GM18508 (cell line): ENCODE results near the gene PDXP.
"Not testable (repeated sequence)": the region's sequence is repeated elsewhere in the genome, so short reads cannot be mapped to it uniquely, and the experiment has no call there.

Experiments
- ATAC-seq: cut with Tn5 transposase; IDR thresholded peaks from one replicate; pipeline ENCODE4 v1.9.1; 2021; ENCODE audit warnings: moderate number of reproducible peaks; ENCODE audit not compliant: insufficient read depth, unreplicated experiment

The PDXP gene, protein sequence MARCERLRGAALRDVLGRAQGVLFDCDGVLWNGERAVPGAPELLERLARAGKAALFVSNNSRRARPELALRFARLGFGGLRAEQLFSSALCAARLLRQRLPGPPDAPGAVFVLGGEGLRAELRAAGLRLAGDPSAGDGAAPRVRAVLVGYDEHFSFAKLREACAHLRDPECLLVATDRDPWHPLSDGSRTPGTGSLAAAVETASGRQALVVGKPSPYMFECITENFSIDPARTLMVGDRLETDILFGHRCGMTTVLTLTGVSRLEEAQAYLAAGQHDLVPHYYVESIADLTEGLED

DNA sequence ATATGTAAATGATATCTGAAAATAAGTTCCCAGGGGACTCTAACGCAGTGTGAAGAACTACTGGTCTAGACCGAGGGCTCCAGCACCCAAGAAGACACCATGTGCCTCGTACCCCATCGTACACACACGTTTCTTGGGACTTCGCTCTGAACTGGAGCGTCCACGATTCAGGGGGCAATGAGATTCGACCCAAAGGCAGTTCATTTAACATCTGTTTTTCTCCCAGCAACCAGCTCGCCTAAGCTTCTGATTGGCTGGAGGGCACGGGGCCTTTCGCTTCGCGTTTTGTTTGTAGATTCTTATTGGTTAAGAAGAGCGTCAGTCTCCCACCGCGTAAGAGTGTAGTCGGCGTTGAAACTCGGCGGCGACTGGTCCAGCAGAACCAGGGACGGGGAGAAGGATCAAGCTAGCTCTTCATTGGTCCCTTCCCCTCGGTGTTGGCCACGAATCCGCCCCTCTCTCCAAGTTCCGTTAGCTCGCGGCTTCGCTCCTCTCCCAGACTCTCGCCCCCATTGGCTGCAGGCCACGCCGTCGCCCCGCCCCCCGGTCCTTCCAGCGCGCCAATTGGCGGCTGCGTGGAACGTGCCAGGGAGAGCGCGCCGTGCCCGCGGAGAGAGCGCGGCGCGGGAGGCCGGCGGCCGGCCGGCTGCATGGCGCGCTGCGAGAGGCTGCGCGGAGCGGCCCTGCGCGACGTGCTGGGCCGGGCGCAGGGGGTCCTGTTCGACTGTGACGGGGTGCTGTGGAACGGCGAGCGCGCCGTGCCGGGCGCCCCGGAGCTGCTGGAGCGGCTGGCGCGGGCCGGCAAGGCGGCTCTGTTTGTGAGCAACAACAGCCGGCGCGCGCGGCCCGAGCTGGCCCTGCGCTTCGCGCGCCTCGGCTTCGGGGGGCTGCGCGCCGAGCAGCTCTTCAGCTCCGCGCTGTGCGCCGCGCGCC lies at the start of gene PDXP:
Gene PDXP (plus strand): TSS at position 591 of the 933 bp plus-strand sequence. CDS start 60 bp downstream, at position 651.
- ATAC-seq: peak; percentile 71

DNA sequence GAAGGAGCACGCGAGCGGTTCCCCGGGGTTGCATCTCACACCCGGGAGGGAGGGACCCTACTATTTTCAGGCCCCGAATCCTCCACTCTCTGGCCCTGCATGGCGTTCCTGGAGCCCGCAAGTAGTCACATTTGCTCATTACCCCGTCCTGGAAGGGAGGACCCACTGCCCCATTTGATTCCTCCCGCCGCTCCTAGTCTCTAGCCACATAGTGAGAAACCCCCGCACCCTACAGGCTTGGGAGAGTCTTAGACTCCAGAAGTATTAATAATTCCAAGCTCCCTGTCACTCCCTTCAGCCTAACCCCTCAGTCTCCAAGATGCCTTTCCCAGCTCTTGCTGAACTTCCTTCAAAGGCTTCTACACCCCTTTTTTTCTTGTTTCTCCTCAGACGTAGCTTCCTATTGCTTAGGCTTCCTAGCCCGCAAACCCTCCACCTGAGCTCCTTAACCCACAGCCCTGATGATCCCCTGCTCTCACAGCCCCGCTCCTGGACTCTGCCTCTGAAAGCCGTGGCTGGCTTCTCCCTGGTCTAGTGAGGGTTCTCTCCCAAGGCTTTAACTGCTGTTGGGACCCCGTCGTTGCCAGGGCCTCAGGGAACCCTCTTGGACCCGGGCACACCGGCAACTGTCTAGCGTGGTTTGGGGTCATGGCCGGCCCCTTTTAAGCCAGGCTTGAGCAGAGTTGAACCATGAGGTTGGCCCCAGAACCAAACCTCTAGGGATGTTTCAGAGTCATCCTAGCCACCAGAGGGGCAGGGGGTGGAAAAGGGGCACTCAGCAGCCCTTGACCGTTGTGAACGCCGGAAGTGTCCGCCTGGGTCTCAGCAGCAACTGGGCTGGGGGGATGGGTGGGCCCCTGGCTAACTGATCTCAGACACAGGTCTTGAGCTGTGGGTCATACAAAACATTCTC lies 49.0 kb upstream of the PDXP start:
- ATAC-seq: no peak

DNA sequence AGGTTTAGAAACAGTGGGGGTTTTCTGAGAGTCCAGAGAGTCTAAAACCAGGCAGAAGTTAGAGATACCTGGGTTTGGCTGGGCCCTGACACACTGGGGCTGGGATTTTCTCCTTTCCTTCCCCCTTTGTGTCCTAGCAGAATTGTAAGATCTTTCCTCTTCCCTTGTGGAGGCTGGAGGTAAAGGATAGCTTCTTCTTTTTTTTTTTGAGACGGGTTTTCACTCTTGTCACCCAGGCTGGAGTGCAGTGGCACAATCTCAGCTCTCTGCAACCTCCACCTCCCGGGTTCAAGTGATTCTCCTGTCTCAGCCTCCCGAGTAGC lies 48.4 kb upstream of the PDXP start:
- ATAC-seq: not testable (repeated sequence)

DNA sequence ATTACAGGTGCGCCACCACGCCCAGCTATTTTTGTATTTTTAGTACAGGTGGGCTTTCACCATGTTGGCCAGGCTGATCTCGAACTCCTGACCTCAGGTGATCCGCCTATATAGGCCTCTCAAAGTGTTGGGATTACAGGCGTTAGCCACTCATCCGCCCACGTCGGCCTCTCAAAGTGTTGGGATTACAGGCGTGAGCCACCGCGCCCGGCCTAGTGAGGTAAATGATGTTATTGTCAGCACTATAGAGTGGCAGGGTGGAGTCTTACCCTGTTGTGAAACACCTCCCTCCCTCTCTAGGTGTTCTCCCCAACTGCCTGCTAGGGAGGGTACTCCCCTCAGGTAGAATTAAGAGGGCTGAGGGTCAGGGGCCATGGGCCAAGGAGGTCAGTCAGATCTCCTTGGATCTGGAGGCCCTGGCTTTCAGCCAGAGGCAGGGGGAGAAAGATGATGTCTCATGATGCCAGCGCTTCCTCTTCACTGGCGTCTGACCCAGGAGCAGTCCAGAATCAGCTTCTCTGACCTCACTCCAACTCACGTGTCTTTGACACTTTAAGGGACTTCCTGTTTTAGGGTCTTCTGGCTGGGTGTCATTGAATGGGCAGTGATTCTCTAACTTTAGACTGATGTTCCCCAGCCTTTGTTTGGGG lies 47.9 kb upstream of the PDXP start:
- ATAC-seq: no peak

DNA sequence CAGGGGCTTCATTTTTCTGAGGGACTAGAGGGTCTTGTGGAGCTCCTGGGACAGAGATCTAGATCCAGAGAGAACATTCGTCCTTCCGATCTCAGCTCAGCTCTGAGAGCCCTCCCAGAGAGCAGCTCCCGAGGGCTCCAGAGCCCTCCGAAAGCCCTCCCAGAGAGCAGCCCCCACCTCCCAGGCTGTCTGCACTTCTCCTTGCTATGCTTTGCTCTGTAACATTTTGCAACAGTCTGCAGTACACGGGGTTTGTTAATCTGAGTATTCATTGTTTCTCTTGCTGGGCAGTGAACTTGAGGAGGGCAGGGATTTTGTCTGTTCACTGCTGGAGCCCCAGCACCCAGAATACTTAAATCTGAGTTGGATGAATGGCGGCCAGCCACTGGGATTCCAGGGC lies 47.3 kb upstream of the PDXP start:
- no peak for ATAC-seq

DNA sequence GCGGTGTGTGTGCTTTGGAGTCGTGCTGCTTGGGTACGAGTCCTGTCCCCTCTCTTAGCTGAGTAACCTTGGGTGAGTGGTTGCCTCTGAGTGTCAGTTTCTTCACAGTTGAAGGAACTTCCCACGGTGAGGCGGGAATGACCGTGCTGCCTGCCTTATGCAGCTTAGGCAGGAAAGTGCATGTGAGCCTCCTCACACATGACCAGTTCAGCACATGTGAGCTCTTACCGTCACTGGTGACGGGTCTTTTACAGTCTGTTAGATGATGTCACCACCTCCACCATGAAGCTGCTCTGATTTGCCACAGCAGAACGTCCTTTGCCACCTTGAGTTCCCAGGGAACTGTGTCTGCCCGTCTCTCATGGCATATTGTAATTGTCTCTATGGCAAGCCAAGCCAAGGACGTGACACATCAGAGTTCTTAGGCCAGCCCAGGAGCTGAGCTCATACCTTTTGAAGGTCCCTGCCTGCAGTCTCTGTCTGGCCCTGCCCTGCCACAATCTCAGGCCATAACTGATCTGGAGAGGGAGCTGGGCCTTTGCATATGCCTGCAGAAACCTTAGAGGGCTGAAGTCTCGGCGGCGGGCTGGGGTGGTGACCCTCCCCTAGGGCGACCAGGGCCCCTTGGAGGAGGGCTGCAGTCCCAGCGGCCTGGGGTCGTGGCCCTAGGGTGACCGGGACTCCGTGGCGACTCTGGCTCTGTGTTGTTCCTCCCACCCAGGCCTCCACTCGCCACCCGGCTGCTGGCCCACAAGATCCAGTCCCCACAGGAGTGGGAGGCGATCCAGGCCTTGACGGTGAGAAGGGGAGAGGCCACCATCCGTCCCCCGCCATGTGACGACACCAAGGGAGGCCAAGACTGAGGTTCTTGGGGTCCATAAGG lies 42.1 kb upstream of the PDXP start:
- ATAC-seq: no peak

DNA sequence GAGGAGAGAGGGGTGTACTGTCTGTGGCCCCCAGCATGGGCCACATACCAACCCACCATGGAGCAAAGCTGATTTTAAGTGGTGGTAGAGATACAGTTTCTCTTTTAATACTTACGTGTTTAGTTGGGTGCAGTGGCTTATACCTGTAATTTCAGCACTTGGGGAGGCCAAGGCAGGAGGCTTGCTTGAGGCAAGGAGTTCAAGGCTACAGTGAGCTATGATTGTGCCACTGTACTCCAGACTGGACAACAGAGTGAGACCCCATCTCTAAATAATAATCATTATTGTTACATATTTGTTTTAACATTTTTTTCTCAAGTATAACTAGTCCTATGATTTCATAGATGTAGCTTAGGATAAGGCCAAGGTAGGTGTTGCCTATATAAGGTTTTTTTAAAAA lies 41.1 kb upstream of the PDXP start:
- ATAC-seq: no peak

DNA sequence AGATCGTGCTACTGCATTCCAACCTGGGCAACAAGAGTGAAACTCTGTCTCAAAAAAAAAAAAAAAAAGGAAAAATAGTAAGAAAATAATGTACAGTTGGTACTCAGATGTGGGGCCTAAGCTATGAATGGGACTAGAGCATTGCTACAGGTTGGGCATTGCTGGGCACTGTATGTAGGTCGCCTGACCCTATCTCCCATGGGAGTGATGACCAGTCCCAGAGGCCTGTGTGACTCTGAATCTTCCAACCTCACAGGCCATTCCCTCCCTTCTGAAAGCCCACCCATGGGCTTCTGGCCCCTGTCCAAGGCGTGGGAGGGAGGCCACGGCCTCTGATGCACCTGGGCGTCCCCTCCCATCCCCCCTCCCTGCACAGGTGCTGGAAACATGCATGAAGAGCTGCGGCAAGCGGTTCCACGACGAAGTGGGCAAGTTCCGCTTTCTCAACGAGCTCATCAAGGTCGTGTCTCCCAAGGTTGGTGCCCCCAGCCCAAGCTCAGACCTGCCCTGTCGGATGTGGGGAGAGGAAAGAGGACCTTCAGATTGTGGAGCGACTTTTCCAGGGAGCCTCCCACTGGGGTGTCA lies 40.4 kb upstream of the PDXP start:
- ATAC-seq: no peak

DNA sequence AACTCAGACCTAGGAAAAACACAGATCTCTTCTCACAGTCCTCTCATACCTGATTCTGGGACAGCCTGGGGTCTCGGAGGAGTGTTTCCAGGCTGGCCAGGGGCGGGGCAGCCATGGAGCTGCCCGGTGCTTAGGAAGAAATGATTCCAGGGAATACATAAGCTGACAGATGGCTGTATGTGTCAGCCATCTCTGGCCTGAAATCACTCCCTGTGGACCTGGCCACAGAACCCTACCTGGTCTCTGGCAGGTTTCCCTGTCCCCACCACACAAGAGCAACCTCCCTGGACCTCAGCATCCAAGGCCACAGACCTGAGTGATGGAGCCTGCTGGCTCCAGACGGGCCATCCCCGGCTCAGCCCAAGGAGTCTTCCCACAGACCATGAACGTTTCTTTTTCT lies 39.8 kb upstream of the PDXP start:
- no peak for ATAC-seq

DNA sequence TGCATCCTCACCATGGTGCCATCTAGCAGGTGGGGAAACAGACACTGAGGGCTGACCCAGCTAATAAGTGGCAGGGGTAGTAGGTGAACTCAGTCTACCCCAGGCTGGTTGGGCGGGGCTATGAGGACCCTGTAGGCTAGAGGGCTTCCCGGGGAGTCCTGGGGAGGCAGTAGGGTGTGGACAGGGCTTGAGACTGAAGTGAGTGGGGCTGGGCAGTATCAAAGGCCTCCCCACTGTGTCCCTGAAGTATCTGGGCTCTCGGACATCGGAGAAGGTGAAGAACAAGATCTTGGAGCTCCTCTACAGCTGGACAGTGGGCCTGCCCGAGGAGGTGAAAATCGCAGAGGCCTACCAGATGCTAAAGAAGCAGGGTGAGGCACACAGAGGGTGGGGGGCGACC lies 38.5 kb upstream of the PDXP start:
- no peak for ATAC-seq

DNA sequence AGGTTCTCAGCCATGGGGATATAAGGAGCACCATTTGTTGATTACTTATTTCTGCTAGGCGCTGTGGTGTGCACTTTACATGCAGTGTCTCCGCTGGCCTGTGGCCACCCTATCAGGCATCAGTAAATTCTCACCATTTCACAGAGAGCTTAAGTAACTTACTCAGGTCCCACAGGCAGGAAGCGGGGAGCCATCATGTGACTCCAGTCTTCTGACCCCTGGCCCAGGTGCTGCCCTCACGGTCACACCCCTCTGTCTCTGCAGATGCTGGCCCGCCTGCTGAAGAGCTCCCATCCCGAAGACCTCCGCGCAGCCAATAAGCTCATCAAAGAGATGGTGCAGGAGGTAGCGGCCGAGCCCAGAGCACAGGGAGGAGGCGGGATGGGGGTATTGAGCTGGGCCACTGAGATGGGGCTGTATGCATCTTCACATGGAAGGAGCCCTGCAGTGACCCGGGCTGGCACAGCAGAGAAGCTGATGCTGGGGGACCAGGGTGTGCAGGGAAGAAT lies 37.1 kb upstream of the PDXP start:
- ATAC-seq: no peak

DNA sequence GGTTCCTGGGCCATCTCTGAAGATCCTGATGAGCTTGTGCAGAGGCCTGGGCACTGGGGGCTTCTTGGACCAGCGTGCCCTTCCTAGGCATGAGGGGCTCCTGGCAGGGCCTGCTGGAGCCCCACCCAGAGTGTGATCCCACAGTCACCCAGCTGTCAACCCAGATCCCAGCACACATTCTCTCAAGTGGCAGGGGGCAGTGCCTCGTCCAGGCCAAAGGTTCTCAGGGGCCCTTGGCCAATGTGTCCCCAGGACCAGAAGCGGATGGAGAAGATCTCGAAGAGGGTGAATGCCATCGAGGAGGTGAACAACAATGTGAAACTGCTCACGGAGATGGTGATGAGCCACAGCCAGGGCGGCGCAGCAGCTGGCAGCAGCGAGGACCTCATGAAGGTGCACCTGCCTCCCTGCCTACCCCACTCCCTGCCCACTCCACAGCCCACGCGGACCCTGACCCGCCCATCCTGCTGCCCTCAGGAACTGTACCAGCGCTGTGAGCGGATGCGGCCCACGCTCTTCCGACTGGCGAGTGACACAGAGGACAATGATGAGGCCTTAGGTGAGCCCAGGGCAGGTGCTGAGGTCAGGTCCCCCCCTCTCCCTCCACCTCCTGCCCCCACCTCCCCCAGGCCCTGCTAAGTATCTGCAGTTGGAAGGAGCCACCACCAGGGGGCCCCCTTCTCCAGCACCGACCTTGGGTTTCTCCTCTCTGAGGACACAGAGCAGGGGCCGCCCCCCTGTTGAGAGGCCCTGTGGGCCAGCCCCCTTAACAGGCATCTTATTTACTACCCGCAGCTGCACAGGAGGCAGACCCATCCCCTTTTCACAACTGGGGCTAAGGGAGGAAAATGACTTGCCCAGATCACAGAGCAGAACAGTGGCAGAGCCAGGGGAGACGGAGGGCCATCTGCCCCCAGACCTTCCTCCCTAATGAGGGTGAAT lies 35.2 kb upstream of the PDXP start:
- no peak for ATAC-seq

DNA sequence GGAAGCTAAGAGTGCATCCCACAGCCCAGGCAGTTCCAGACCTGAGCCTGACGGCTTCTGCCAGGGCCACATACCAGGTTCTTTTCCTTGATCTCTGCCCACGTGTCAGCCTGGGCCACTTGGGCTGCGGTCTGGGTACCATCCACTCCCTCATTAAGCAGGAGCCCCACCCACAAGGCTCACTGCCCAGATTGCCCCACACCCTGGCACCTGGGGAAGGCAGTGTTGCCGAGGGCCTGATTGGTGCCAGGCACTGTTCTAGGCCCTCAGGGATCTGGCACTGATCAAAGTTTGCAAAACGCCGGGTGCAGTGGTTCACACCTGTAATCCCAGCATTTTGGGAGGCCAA lies 34.5 kb upstream of the PDXP start:
- ATAC-seq: no peak

DNA sequence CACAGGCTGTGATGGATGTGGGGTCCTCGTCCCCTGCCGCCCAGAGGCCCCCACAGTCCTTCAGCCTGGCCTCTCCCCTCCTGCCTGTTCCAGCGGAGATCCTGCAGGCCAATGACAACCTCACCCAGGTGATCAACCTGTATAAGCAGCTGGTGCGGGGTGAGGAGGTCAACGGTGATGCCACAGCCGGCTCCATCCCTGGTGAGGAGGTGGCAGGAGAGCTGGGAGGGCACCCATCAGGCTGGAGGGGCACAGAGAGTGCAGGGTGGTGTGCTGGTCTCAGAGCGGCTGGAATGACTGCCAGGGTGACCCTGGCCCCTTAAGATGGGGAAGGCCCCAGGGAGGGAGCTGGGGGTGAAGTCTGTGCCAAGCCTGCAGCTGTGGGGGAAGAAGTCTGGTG lies 33.6 kb upstream of the PDXP start:
- no peak for ATAC-seq

DNA sequence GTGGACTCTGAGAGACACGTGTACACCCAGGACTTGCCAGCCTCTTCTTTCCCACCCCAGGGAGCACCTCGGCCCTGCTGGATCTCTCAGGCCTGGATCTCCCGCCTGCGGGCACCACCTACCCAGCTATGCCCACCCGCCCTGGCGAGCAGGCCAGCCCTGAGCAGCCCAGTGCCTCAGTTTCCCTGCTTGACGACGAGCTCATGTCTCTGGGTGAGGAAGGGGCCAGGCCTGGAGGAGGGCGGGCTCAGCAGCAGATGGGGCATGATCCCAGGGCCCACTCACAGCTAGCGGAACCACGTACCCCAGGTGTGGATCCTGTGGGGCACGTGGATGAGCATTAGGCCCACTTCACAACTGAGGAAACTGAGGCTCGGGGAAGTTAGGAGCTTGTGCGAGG lies 32.8 kb upstream of the PDXP start:
- ATAC-seq: no peak

DNA sequence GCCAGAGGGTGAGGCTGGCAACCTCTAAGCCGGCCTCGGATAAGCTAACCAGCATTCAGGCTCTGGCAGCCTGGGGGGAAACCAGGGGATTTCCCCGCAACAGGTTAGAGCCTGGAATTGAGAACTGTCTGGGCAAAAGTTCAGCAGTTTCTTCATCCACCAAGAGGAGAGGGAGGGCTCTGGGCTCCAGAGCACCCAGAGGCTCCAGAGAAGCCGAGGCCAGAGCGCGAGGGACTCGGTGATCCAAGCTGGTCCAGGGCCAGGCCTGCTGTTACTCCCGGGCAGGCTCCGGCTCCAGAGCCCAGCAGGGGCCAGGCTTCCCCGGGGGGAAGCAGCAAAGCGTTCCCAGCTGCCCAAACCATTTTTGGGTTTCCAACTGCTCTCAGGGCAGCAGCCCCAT lies 32.4 kb upstream of the PDXP start:
- no peak for ATAC-seq

DNA sequence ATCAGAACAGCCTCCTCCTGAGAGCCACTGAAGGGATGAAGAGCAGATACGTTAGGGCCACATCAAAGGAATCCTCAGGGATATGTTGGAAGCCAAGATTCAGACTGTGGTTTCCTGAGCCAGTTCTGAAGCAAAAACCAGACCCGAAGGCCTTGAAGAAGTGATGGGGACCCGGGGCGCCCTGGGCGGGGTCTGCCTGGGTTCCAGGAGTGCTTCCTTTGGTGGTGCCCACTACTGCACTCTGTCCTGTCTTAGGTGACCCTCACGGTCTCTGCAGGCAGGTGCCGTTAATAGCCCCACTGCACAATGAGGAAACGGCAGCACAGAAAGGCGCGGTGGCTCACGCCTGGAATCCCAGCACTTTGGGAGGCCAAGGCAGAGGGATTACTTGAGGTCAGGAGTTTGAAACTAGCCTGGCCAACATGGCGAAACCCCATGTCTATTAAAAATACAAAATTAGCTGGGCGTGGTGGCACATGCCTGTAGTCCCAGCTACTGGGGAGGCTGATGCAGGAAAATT lies 31.9 kb upstream of the PDXP start:
- ATAC-seq: no peak

DNA sequence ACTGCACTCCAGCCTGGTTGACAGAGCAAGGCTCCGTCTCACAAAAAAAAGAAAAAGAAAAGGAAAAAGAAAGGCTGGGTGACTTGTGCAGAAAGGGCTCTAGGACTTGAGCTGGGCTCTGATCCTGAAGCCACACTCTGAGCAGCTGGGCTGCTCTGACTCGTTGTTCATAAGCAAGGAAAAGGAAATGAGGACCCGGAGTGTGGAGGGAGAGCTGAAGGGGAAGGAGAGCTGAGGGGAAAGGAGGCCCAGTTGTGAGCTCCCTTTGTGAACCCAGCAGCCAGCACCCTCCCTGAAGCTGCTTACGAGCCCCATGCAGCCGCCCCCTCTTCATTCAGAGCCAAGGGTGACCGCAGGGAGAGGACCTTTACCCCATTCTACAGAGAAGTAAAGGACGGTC lies 31.4 kb upstream of the PDXP start:
- ATAC-seq: no peak
